Skin epidermis (tissue), 12 donors: ENCODE data around the gene ATP10B.
"Not testable (repeated sequence)": the region's sequence is repeated elsewhere in the genome, so short reads cannot be mapped to it uniquely, and the experiment has no call there.

Source experiments
- H3K27ac ChIP-seq, 21 experiments: fragments of 200-600 bp; sonication (generic) in 11 of 21; one replicate each; pipeline ENCODE4 v1.5.0; 2020; ENCODE audit warnings: mild to moderate bottlenecking in 3 of 21, inconsistent platforms in 2 of 21, moderate library complexity in 2 of 21
- H3K4me3 ChIP-seq, 7 experiments: fragments of 200-600 bp; sonication (generic) in 2 of 7; one replicate each; pipeline ENCODE4 v1.5.0; 2020; ENCODE audit warnings: inconsistent platforms in 2 of 7, mild to moderate bottlenecking in 2 of 7, moderate library complexity in 1 of 7

The ATP10B gene

DNA sequence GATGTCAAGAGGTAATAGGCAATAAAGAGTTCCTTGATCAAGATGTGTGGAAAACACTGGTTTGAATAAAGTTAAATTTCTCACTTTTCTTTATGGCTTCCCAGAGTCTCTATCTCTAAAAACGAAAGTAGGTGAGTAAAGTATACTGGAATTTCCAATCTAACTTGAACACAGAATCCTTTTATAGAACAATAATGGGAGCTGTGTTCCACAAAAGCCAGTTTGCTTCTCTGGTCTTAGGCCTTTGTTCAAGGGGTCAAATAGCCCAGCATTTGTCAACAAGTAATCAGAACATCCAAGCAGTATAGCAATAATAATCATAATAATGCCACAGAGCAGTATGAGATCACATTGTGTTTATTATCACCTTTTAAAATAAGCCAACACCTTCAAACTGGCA lies 20.2 kb downstream of the ATP10B start:
- Histone ChIP-seq H3K27ac (no peak overlapping the region), H3K4me3 (no peak overlapping the region)

DNA sequence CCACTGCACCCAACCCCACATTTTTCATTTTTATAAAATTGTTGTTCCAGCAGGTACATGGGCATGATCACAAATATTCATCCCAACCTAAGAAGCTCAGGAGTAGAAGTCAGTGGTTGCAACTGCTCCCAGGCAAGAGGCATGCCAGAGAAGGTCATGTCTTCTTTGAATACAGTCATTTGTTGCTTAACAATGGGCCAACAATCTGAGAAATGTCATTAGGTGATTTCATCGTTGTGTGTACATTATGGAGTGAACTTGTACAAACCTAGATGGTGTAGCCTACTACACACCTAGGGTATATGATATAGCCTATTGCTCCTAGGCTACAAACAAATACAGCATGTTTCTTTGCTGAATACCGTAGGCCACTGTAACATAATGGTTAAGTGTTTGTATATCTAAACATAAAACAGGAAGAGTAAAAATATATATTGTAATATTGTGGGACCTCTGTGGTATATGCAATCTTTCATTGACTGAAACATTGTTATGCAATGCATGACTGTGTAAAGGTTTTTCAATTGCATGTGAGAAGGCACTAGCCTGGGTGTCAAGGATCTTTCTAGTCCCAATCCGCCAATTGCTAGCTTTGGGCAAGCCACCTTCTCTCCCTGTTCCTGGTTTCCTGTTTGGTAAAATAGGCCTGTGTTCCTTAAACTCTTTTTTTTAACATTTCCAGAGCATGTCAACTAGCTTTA lies 27.6 kb downstream of the ATP10B start:
- H3K4me3 ChIP-seq, result no peak overlapping the region
- H3K27ac ChIP-seq, result no peak overlapping the region

DNA sequence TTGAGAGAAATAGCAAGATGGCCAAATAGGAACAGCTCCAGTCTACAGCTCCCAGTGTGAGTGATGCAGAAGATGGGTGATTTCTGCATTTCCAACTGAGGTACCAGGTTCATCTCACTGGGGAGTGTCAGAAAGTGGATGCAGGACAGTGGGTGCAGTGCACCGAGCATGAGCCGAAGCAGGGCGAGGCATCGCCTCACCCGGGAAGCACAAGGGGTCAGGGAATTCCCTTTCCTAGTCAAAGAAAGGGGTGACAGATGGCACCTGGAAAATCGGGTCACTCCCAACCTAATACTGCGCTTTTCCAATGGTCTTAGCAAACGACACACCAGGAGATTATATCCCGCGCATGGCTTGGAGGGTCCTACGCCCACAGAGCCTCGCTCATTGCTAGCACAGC lies 39.0 kb downstream of the ATP10B start:
- H3K27ac ChIP-seq, result not testable (repeated sequence)

DNA sequence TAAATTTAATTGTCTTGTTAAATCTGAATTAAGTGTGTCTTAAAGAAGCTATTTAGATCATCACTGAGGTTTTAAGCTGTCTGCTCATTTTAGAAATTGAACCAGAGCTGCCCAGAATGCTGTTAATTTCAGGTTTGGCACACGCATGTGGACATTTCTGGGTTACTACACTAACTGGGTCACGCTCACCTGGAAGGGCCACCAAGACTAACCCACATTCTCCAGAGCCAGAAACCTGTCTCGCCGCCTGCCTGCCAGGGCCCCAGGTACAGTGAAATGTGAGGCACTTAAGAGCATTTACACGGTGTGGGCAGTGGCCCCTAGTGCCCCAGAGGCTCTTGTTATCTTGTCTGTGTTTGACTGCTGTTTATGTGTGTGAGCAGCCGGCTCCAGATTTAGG lies 46.6 kb downstream of the ATP10B start:
- Histone ChIP-seq H3K27ac (no peak overlapping the region), H3K4me3 (no peak overlapping the region)

More for the DNA sequence above, 39.0 kb downstream of the ATP10B start:
- not testable (repeated sequence) for H3K4me3 ChIP-seq

DNA sequence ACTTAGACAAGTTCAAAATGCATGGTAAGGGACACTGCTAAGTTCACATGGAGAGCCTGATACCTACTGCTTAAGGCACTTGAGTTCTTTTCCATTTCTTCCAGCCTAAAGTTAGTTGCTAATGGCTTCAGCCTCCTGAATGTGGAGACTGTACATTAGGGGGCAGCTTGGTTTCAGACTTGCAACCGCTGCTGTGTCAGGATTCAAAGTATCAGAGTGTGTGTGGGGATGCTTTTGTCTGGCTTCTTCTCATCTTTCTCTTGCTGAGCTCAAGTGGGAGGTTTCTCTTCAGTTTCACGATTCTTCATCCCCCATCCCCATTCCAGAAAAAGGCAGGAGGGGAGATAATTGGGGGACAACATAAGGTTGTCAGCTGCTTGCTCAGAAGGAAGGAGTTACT lies 49.4 kb downstream of the ATP10B start:
- no peak overlapping the region for H3K27ac ChIP-seq
- H3K4me3 ChIP-seq, result no peak overlapping the region

DNA sequence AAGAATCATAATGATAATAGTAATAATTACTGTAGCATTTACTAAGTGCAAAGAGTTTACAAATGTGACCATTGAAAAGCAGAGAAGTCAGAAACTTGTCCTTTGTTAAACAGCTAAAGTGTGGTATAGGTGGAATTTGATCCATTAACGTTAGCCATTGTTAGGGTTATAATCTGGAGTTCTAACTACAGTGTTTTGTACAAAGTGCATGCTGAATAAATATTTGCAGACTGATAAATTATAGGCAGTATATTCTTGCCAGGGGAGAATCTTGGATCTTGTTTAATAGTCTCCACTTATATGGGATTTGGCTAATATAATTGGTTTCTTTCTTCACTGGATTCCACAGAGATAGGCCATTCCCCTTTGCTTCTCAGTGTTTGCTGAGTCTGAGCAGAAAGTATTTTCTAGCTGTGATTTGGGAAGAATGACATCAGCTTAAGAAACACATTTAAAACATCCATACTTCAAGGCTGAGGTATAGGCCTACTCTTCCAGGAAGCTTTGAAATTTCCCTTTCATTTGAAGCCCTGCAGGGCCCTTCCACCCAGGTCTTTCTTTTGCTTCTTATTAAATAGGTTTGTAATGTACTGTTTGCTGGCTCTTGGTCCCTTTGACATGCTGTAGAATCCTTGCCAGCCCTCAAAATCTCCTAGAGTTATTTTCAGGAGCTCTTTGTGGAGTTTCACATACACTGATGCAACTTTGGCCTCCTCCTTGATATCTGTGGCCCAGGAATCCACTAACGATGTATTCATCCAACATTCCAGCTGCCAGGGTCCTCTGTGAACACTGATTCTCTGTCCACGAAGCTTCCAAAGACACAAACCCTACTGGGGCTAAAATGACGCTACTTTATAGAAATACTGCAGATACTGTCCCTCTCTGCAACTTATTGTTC lies 51.4 kb downstream of the ATP10B start:
- H3K27ac ChIP-seq, result no peak overlapping the region

DNA sequence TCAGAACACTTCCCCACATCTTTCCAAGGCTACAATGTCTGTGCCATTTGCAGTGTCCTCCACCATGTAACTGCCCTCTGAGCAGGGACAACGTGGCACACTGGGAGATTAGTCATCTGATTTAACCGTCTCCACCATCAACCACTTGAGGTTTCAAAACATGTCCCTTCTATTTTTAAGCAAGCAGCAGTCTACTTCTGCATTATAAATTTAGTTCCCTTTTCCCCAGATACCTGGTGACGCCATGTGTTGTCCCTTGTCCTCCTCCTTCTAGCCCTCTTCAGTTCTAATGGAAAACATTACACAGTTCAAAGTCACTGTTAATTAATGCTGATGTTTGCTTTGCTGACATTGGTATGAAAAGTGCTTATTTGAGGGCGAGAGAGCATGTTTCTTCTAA lies 52.8 kb downstream of the ATP10B start:
- Histone ChIP-seq H3K4me3 (no peak overlapping the region), H3K27ac (no peak overlapping the region)

More for the DNA sequence above, 51.4 kb downstream of the ATP10B start:
- H3K4me3 ChIP-seq, result no peak overlapping the region

DNA sequence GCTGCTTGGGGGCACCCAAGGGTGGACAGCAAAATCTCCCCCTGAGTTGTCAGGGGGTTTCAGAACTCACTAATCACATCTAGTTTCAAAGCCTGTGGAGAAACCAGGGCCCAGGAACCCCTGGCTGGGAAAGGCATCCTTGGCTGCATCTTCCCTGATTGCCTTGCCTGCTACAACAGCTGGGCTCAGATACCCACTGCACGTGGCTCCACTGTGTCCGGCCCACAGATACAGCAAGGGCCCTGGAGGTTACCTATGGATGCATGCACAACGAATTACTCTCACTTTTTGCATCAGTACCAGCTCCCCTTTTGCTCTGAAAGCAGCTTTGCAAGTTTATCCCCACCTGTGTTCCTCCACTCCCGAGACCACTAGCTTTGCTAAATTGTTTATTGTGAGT lies 55.0 kb downstream of the ATP10B start:
- Histone ChIP-seq H3K4me3 (no peak overlapping the region), H3K27ac (no peak overlapping the region)

DNA sequence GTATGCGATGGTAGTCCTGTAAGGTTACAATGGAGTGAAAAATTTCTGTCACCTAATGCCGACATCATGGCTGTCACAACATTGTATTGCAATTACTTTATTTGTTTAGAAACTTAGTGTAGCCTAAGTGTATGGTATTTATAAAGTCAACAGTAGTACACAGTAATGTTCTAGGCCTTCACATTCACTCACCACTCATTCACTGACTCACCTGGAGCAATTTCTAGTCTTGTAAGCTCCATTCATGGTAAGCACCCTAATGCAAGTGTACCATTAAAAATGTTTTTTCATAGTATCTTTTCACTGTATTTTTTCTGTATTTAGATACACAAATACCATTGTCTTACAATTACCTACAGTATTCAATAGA lies 58.5 kb downstream of the ATP10B start:
- H3K4me3 ChIP-seq, result no peak overlapping the region
- H3K27ac ChIP-seq, result no peak overlapping the region

DNA sequence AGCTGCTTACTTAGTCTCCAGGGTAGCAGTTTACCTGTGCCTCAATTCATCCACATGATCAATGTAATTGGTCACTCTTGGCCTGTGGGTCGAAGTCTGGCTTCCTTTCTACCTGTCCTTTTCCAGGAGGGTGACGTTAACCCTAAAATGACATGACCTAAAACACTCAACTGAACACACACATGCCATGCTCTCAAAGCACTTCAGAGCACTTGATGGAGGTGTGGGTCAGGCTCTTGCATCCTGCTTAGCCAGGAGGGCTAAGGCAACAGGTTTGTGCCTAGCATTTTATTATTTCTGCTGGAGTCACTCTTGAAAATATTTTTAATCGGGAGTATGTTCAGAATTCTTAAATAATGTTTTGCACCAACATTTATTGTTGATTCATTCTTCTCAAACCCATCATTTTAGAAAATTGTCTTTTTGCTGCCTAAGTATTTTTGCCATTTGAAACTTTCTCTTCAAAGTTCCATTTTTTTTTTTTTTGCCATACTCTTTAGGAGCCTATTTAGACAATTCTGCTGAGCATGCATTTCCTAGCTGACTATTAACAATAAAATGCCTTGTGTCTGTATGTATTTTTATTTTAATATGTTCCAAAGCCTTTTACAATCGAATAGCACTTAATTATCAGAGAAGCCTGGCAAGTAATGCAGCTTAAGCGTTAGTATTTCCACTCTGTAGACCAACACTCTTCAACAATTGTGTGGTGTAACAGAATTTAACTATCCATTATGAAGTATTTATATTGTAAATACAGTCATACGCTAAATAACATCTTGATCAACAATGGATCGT lies 59.1 kb downstream of the ATP10B start:
- Histone ChIP-seq H3K4me3 (no peak overlapping the region), H3K27ac (no peak overlapping the region)

DNA sequence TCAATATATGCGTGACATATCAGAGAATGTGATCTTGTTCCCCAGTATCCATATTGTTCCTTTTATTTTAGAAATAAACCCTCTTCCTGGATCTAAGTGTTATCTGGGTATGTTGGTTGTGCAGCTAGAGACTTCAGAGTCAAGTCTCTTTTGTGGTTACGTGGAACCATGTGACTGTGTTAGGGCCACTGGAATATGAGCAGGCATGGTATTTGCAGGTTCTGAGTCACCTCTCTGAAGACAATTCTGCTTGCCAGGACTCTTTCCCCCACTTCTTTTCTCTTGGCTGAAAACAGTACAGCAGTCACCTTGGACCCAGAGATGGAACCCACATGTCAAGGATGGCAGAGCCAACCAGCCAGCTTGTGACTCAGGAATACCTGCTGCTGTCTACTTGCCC lies 59.7 kb downstream of the ATP10B start:
- no peak overlapping the region for H3K27ac ChIP-seq
- H3K4me3 ChIP-seq, result no peak overlapping the region

DNA sequence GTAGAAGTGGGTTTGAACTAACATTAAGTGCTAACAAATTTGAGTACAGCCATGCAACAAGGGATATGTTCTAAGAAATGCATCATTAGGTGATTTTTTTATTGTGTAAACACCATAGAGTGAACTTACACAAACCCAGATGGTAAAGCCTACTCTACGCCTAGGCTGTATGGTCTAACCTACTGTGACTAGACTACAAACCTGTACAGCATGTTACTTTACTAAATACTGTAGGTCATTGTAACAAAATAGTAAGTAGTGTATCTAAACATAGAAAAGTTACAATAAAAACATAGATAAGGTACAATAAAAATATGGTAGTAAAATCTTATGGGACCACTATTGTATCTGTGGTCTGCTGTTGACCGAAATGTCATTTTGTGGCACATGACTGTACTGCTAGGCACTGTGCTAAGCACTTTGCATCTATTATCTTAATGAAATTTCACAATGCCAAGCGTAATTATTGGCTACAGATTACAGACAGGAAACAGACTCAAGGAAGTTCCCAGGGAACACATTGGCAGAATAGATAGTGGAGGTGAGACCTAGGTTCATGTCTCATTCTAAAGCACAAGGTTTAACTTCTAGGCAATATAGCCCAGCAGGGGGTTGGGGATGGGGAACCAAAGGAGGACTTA lies 62.7 kb downstream of the ATP10B start:
- Histone ChIP-seq H3K27ac (no peak overlapping the region), H3K4me3 (no peak overlapping the region)

DNA sequence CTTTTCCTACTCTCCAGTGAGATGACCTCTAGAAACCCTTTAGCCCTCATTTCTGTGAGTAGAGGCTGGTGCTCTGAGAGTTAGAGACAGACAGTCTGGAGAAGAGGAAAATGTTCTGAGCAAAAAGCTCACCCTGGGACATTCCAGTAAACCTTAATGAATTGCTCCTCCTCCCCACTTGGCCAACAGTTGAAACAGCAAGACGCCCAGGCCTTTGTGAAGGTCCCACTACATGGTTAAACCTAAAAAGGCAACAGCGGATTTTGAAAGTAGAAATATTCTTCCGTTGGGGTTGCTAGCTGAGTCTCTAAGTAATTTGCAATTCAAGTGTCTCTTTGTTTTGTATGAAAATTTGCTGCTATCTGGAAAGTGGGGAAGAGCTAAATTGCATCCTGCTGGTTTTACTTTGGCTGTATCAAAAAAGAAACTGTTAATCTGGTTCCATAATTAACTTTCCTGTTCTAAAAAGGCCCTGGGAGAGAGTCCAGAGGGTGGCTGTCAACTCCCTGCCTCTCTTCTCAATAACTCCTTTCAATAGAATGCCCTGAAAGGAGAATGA lies 63.8 kb downstream of the ATP10B start:
- no peak overlapping the region for H3K4me3 ChIP-seq
- no peak overlapping the region for H3K27ac ChIP-seq

DNA sequence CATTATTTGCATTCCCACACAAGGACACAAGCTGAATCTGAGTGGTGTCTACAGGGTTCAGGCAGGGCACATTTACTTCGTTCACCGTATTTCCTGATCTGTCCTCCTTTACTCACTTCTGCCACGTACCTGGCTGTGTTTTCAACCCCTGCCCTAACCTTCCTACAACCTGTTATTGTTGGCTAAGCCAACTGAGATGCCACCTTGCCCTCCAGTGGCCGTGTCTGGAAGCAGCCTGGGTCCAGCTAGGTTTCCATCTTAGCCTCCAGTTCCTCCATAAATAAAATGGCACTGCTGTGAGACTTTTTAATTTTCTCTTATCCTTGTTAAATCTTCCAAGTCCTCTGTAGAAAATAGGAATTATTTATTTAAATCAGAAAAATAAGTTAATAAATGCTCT lies 64.8 kb downstream of the ATP10B start:
- H3K27ac ChIP-seq, result no peak overlapping the region
- no peak overlapping the region for H3K4me3 ChIP-seq

DNA sequence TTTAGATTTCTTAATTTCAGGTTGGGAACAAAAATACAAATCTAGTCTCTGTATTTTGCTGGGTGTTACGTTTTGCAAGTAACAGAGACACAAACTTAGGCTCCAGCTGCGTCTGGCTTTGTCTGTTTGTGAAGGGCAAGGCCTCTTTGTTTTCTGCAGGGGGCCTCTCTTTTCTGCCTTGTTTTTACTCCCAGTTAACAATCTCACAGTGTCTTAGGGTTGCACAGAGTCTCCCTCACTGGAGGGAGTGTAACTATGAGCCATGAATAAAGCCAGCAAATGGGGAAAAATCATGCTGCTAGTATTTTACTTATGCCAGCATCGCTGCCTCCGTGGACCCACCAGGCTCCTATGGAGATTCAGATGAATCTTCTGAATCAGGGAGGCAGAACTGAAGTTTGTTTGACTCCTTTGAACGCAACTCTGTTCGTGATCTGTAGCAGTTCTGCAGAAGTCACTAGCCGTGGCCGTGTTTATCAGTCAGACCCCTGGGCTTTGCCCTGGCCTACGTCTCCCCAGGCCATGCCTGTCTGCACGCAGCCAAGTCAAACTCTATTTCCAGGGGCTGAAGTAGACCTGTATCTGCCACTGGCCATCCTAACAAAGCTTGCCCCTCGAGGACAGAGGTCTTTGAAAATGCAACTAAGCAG lies 77.2 kb downstream of the ATP10B start:
- H3K27ac ChIP-seq, result no peak overlapping the region

DNA sequence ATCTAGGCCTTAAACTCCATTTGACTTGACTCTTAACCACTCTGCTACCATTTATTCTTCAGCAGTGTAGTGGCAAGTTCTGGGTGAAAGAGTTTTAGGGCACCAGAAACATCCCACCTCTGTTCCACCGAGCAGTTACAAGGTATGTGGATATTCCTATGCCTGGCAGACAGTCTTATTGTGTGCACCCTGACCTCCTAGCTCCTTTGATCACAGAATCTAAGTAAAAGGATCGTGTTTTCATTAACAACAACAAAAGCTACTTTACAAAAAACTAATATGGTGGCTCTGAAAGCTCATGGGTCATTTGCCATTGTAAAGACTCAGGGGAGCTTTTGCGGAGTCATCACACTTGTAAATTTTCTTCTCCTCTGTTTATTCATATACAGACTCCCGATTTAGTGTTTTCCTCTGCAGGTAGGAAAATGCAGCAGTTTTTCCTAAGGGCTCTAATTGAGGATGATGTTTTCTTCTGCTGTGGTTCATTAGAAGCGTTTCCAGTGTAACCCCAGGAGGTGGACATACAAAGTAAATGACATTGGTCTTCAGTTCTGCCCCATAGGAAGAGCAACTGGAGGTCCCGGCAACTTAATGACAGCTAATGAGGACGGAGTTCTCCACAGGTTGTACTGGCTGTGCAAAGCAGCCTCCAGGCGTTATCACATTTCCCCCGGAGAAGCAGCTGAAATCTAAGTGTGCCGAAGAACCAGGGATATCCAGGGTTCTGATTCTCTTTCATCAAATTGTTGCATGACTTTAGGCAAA lies 78.2 kb downstream of the ATP10B start:
- Histone ChIP-seq H3K27ac (no peak overlapping the region), H3K4me3 (no peak overlapping the region)

More for the DNA sequence above, 77.2 kb downstream of the ATP10B start:
- no peak overlapping the region for H3K4me3 ChIP-seq

DNA sequence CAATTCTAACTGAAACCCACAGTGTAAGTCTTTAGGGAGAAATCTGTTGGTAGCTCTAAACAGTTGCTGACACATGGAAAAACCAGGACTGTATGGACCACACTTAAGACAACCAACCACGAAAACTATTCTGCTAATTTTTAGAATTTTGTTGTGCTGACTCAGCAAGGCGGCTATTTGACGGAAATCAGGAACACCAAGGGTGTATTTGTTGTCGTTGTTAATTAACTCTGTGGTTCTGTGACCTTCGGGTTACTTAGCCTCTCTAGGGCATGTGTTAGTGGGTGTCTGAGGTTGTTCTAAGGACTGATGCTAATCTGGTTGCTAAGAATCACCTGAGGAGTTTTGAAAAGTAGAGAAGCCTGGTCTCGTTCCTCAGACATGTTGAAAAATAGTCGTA lies 79.2 kb downstream of the ATP10B start:
- no peak overlapping the region for H3K27ac ChIP-seq

DNA sequence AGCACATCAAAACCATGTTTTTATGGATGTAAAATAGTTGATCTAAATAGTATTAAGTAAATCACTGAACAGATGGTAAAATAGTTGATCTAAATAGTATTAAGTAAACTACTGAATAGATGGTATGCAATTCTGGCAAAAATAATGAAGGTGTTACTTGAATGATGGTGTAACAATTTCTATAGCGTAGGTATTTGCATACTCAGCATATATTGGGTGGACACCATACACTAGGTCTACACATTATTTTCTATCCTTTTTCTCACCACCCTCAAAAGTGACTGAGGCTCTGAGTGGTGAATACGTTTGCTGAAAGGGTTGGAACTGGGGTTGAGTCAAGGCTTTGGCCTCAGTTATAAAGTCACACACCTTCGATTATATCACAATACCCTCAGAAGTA lies 81.3 kb downstream of the ATP10B start:
- no peak overlapping the region for H3K4me3 ChIP-seq

More for the DNA sequence above, 79.2 kb downstream of the ATP10B start:
- no peak overlapping the region for H3K4me3 ChIP-seq

More for the DNA sequence above, 81.3 kb downstream of the ATP10B start:
- H3K27ac ChIP-seq, result no peak overlapping the region
